A673 (cell line): ENCODE results near the gene MYPN.

ENCODE experiments used
- EZH2 ChIP-seq: fragments of 200-600 bp; sonication (generic); IDR thresholded peaks from 2 replicates; pipeline ENCODE4 v1.6.1; 2017; ENCODE audit warnings: borderline replicate concordance, low read depth, mild to moderate bottlenecking, mixed read lengths, antibody characterized with exemption, low read length; ENCODE audit not compliant: poor library complexity, severe bottlenecking
- TF ChIP-seq, protein P1 (sequence below): fragments of 300-800, 200-600 bp; sonication (generic); conservative IDR thresholded peaks from 2 replicates; pipeline ENCODE4 v1.5.1; 2017; ENCODE audit warnings: low read depth, mild to moderate bottlenecking, antibody characterized with exemption, low read length, moderate library complexity, mixed read lengths

DNA sequence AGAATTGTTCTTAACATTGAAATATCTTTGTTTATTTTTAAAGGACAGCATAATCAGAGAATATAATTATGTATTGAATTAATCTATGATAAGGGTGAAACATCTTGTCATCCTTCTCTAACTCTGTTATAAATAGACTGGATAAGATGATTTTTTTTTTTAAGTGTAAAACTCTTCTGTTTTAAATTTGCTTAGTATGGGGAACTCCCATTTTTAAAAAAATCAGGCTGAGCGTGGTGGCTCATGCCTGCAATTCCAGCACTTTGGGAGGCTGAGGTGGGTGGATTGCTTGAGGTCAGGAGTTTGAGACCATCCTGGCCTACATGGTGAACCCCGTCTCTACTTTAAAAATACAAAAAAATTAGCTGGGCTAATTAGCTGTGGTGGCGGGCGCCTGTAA, 24.8 kb upstream of the MYPN start:
- TF ChIP-seq, protein P1, sequence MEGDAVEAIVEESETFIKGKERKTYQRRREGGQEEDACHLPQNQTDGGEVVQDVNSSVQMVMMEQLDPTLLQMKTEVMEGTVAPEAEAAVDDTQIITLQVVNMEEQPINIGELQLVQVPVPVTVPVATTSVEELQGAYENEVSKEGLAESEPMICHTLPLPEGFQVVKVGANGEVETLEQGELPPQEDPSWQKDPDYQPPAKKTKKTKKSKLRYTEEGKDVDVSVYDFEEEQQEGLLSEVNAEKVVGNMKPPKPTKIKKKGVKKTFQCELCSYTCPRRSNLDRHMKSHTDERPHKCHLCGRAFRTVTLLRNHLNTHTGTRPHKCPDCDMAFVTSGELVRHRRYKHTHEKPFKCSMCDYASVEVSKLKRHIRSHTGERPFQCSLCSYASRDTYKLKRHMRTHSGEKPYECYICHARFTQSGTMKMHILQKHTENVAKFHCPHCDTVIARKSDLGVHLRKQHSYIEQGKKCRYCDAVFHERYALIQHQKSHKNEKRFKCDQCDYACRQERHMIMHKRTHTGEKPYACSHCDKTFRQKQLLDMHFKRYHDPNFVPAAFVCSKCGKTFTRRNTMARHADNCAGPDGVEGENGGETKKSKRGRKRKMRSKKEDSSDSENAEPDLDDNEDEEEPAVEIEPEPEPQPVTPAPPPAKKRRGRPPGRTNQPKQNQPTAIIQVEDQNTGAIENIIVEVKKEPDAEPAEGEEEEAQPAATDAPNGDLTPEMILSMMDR, result no peak
- TF ChIP-seq EZH2, result no peak
